KMS-11 (cell line): ENCODE data around the gene PRSS50.

Experiments used
- H2AFZ ChIP-seq: fragments of 200-600 bp; sonication (generic); 2 replicates; pipeline ENCODE4 v1.6.1; 2016; ENCODE audit warnings: antibody characterized with exemption, mixed run types, low read depth
- H3K27ac ChIP-seq: fragments of 200-600 bp; sonication (generic); 2 replicates; pipeline ENCODE4 v1.6.1; 2016; ENCODE audit warnings: mild to moderate bottlenecking, mixed run types
- H3K27me3 ChIP-seq: fragments of 200-600 bp; sonication (generic); 2 replicates; pipeline ENCODE4 v1.6.1; 2017; ENCODE audit warnings: mild to moderate bottlenecking, low read depth, mixed run types, moderate library complexity; ENCODE audit not compliant: insufficient read depth
- H3K36me3 ChIP-seq: fragments of 200-600 bp; sonication (generic); 2 replicates; pipeline ENCODE4 v1.6.1; 2017; ENCODE audit warnings: mild to moderate bottlenecking, mixed run types; ENCODE audit not compliant: insufficient read depth
- H3K4me1 ChIP-seq: fragments of 200-600 bp; sonication (generic); 2 replicates; pipeline ENCODE4 v1.6.1; 2016; ENCODE audit warnings: mild to moderate bottlenecking, low read depth, mixed run types; ENCODE audit not compliant: poor library complexity, severe bottlenecking
- H3K4me2 ChIP-seq: fragments of 200-600 bp; sonication (generic); 2 replicates; pipeline ENCODE4 v1.7.0; 2016; ENCODE audit warnings: mild to moderate bottlenecking, mixed run types
- H3K4me3 ChIP-seq: fragments of 200-600 bp; sonication (generic); IDR thresholded peaks from 2 replicates; pipeline ENCODE4 v1.6.1; 2017; ENCODE audit warnings: low read depth, low read length, mixed read lengths; ENCODE audit not compliant: insufficient read depth
- H3K79me2 ChIP-seq: fragments of 200-600 bp; sonication (generic); 2 replicates; pipeline ENCODE4 v1.6.1; 2016; ENCODE audit warnings: low read depth, mixed run types; ENCODE audit not compliant: insufficient read depth
- H3K9ac ChIP-seq: fragments of 200-600 bp; sonication (generic); 2 replicates; pipeline ENCODE4 v1.6.1; 2016; ENCODE audit warnings: mild to moderate bottlenecking, mixed run types
- H4K20me1 ChIP-seq: fragments of 200-600 bp; sonication (generic); 2 replicates; pipeline ENCODE4 v1.6.1; 2016; ENCODE audit warnings: mild to moderate bottlenecking, mixed run types; ENCODE audit not compliant: insufficient read depth
- CTCF ChIP-seq: fragments of 200-600 bp; sonication (generic); conservative IDR thresholded peaks from 2 replicates; pipeline ENCODE4 v1.6.1; 2017; ENCODE audit warnings: low read depth, mild to moderate bottlenecking, antibody characterized with exemption, low read length, moderate library complexity, mixed read lengths

PRSS50 gene

GRCh38 chr3:46716461-46717441 lies 918 bp downstream of the PRSS50 start:
- H3K27ac ChIP-seq, result no peak overlapping the region
- no peaks in the 10 kb centered on the region for H4K20me1 ChIP-seq
- H3K4me1 ChIP-seq, result no peaks in the 10 kb centered on the region
- no peak overlapping the region for H3K4me2 ChIP-seq
- no peak overlapping the region for H3K4me3 ChIP-seq
- no peaks in the 10 kb centered on the region for H3K36me3 ChIP-seq
- H3K9ac ChIP-seq, result no peak overlapping the region
- TF ChIP-seq CTCF, result no peak
- H3K79me2 ChIP-seq, result no peaks in the 10 kb centered on the region
- H3K27me3 ChIP-seq, result no peaks in the 10 kb centered on the region
- H2AFZ ChIP-seq, result no peak overlapping the region

DNA sequence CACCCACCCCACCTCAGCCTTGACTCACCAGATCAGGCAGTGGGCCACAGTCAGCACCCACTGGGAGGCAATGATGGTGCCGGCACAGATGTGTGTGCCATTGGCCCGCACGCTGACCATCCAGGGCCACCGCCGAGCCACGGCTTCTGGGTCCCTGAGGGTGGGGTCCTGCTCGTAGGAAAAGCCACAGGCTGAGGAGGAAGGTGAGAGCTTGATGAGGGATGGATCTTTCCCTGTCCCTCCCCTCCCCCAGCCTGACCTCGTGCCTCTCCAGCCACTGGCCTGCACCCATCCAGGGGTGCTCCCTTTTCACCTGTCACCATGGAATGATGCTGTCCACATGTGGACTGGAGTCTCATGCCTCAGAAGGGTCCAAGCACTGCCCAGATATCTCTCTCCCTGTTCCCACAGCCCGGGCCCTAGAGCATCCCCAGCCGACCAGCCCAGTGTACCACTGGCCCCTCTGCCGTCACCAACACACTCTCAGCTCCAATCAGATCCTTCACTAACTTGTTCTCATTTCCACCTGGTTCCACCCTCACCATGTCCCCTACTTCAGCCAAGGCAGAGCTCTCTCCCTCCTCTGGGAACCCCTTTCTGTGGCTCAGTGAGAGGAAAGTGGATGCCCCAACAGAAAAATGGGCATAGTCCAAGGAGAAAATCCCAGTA lies 2.0 kb downstream of the PRSS50 start:
- Histone ChIP-seq H3K79me2 (no peaks in the 10 kb centered on the region), H3K4me1 (no peaks in the 10 kb centered on the region), H3K4me3 (no peak overlapping the region), H3K9ac (no peak overlapping the region), H4K20me1 (no peaks in the 10 kb centered on the region), H3K27ac (no peak overlapping the region), H2AFZ (no peak overlapping the region), H3K36me3 (no peaks in the 10 kb centered on the region), H3K27me3 (no peaks in the 10 kb centered on the region), H3K4me2 (no peak overlapping the region)
- TF ChIP-seq CTCF, result no peak

DNA sequence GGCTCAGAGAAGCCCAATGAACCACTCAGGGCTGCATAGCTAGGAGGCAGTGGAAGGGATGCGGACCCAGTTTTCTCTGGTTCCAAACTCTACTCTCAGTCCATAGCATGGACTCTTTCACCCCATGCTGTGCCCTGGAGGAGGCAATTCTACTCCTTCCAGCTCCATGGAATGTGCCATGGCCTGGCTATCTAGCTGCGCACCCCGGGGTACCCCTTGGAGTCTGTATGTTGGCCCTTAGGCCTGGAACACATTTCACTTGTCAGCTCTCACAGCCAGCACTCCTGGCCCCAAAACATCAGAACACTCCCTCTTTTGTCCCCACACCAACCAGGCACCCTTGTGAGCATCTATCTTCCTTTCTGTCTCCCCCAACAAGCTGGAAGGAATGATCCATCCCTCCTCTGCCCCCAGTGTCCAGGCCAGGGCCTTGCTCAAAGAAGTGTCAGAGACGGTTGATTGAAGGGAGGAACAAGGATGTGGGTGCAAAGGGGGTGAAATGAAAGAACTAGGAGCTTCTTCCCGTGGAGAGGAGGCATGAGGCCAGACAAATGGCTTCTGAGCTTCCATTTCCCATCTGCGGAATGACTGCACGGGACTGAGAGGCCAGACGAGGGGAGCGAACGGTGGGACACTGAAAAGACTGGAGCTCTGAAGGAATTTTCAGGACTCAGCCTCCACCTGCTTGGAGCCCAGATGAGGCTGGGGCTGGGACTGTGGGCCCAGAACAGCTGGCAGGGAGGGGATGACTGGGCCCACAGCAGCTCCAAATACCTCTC lies 2.8 kb downstream of the PRSS50 start:
- Histone ChIP-seq H2AFZ (no peak overlapping the region), H3K27me3 (no peaks in the 10 kb centered on the region), H4K20me1 (no peaks in the 10 kb centered on the region), H3K4me1 (no peaks in the 10 kb centered on the region), H3K4me3 (no peak overlapping the region), H3K27ac (no peak overlapping the region), H3K9ac (no peak overlapping the region), H3K36me3 (no peaks in the 10 kb centered on the region), H3K79me2 (no peaks in the 10 kb centered on the region), H3K4me2 (no peak overlapping the region)
- TF ChIP-seq CTCF, result no peak

- no peak overlapping the region for H3K9ac ChIP-seq
Observed at GRCh38 chr3:46713898-46714552, 3.6 kb downstream of the PRSS50 start.

More at GRCh38 chr3:46713898-46714552, 3.6 kb downstream of the PRSS50 start:
- Histone ChIP-seq H3K4me2 (no peak overlapping the region), H4K20me1 (no peaks in the 10 kb centered on the region), H3K79me2 (no peaks in the 10 kb centered on the region), H3K27ac (no peak overlapping the region), H3K36me3 (no peaks in the 10 kb centered on the region), H2AFZ (no peak overlapping the region), H3K4me3 (no peak overlapping the region), H3K27me3 (no peaks in the 10 kb centered on the region), H3K4me1 (no peaks in the 10 kb centered on the region)
- TF ChIP-seq CTCF, result no peak
